IPS-18a (cell line): ENCODE data around the gene TVP23C.
"Not testable (repeated sequence)": the region's sequence is repeated elsewhere in the genome, so short reads cannot be mapped to it uniquely, and the experiment has no call there.

Experiments used
- H3K27ac ChIP-seq: one replicate; pipeline ENCODE4 v1.5.1; 2013; ENCODE audit warnings: low read length
- H3K27me3 ChIP-seq: one replicate; pipeline ENCODE4 v1.6.1; 2013; ENCODE audit warnings: mild to moderate bottlenecking, low read length; ENCODE audit not compliant: control insufficient read depth, insufficient read depth
- H3K36me3 ChIP-seq: one replicate; pipeline ENCODE4 v1.6.1; 2013; ENCODE audit warnings: low read depth, low read length; ENCODE audit not compliant: control insufficient read depth
- H3K4me1 ChIP-seq: one replicate; pipeline ENCODE4 v1.6.1; 2013; ENCODE audit warnings: low read depth, low read length; ENCODE audit not compliant: control insufficient read depth
- H3K4me3 ChIP-seq: one replicate; pipeline ENCODE4 v1.5.1; 2013; ENCODE audit warnings: low read length
- H3K9ac ChIP-seq: one replicate; pipeline ENCODE4 v1.6.1; 2013; ENCODE audit warnings: mild to moderate bottlenecking, low read length, moderate library complexity
- H3K9me3 ChIP-seq: one replicate; pipeline ENCODE4 v1.6.1; 2013; ENCODE audit warnings: low read depth, low read length; ENCODE audit not compliant: control insufficient read depth

The TVP23C gene

GRCh38 chr17:15507001-15507400, 56.3 kb downstream of the TVP23C start:
- Histone ChIP-seq H3K27ac (no peak overlapping the region), H3K9me3 (no peaks in the 10 kb centered on the region), H3K9ac (no peak overlapping the region), H3K36me3 (no peaks in the 10 kb centered on the region), H3K27me3 (no peaks in the 10 kb centered on the region), H3K4me3 (no peak overlapping the region), H3K4me1 (peaks cover 6% of the 10 kb centered on the region)

GRCh38 chr17:15505708-15506107, 57.6 kb downstream of the TVP23C start:
- not testable (repeated sequence) for H3K27me3 ChIP-seq, H3K27ac ChIP-seq, H3K4me1 ChIP-seq, H3K9ac ChIP-seq, H3K9me3 ChIP-seq, H3K36me3 ChIP-seq, H3K4me3 ChIP-seq

GRCh38 chr17:15503731-15504130, 59.6 kb downstream of the TVP23C start:
- Histone ChIP-seq H3K9ac (no peak overlapping the region), H3K4me3 (no peak overlapping the region)

GRCh38 chr17:15502369-15503112, 60.7 kb downstream of the TVP23C start:
- H3K27ac ChIP-seq, result no peak overlapping the region
- H3K4me1 ChIP-seq, result peaks cover 6% of the 10 kb centered on the region
- peak overlapping the region; percentile 35 for H3K4me3 ChIP-seq
- no peaks in the 10 kb centered on the region for H3K36me3 ChIP-seq
- H3K9ac ChIP-seq, result peak overlapping the region; percentile 42
- no peaks in the 10 kb centered on the region for H3K9me3 ChIP-seq
- no peaks in the 10 kb centered on the region for H3K27me3 ChIP-seq

More at GRCh38 chr17:15503731-15504130, 59.6 kb downstream of the TVP23C start:
- Histone ChIP-seq H3K9me3 (no peaks in the 10 kb centered on the region), H3K4me1 (peaks cover 6% of the 10 kb centered on the region), H3K36me3 (no peaks in the 10 kb centered on the region), H3K27me3 (no peaks in the 10 kb centered on the region), H3K27ac (no peak overlapping the region)

DNA sequence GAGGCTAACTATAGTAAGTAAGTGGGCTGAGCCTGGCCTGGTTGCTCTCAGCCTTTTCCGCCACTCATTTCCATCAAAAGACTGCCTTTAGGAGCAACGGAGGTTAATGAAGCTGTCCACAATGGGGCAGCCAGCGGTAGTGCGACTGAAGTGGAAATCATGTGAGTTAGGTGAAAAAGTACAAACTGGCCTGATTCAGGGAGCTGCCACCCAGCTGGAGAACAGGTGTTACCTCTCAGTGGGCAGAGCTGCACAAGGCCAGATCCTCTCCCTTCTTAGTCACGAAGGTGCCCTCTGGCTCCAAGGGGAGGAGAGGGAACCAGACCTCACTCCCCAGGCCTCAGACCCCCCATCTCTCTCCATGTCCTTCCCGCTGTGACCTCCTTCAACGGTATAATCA, 61.5 kb downstream of the TVP23C start:
- Histone ChIP-seq H3K9ac (no peak overlapping the region), H3K9me3 (no peaks in the 10 kb centered on the region), H3K4me3 (no peak overlapping the region), H3K36me3 (no peaks in the 10 kb centered on the region), H3K27me3 (no peaks in the 10 kb centered on the region), H3K4me1 (peaks cover 6% of the 10 kb centered on the region), H3K27ac (no peak overlapping the region)

- H3K4me1 ChIP-seq, result peaks cover 6% of the 10 kb centered on the region
- no peaks in the 10 kb centered on the region for H3K9me3 ChIP-seq
- no peak overlapping the region for H3K9ac ChIP-seq
- H3K4me3 ChIP-seq, result no peak overlapping the region
- H3K36me3 ChIP-seq, result no peaks in the 10 kb centered on the region
- H3K27ac ChIP-seq, result no peak overlapping the region
- H3K27me3 ChIP-seq, result no peaks in the 10 kb centered on the region
Measured at GRCh38 chr17:15501282-15501681, 62.0 kb downstream of the TVP23C start.

DNA sequence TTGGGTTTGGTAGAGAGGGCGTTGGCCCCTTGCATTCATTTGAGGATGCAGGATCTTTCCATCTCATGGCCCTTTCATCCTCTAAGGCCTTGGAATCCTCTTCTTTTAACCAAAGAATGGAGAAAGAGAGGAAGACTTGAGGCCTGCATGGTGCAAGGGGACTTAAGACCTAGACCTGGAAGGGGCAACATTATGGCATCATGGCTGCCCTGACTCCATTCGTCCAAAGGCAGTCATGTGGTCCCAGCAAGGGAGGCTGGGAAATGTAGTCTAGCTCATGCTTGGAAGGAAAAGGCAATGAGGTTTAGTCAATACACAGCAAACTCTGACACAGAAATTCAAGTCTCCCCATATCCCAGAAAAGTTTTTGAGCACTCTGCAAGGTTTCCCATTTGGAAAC, 65.2 kb downstream of the TVP23C start:
- H3K27me3 ChIP-seq, result no peaks in the 10 kb centered on the region
- no peak overlapping the region for H3K4me3 ChIP-seq

GRCh38 chr17:15496735-15497670, 66.3 kb downstream of the TVP23C start:
- H3K4me3 ChIP-seq, result no peak overlapping the region
- H3K9me3 ChIP-seq, result no peaks in the 10 kb centered on the region
- H3K36me3 ChIP-seq, result no peaks in the 10 kb centered on the region
- no peaks in the 10 kb centered on the region for H3K4me1 ChIP-seq
- H3K27me3 ChIP-seq, result no peaks in the 10 kb centered on the region
- H3K9ac ChIP-seq, result no peak overlapping the region
- H3K27ac ChIP-seq, result no peak overlapping the region

More for the DNA sequence above, 65.2 kb downstream of the TVP23C start:
- Histone ChIP-seq H3K4me1 (peaks cover 6% of the 10 kb centered on the region), H3K36me3 (no peaks in the 10 kb centered on the region), H3K27ac (no peak overlapping the region), H3K9me3 (no peaks in the 10 kb centered on the region), H3K9ac (no peak overlapping the region)

DNA sequence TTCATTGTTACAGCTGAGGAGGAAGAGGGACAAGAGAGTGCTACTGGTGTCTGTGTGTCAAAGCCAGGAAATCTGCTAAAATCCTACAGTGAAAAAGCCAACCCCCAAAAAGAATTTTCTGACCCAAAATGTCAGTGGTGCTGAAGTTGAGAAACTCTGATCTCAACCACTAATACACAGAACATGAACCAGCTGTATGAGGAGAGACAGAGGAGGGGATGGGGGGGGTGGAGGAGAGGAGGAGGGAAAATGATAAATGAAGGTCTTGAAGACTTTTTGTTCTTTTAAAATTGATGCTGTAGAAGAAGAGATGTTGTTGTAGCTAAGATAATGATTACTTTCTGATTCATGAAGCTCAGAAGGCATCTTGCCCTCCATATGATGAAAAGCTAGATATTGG, 68.5 kb downstream of the TVP23C start:
- H3K4me3 ChIP-seq, result no peak overlapping the region
- H3K36me3 ChIP-seq, result no peaks in the 10 kb centered on the region
- H3K27ac ChIP-seq, result no peak overlapping the region
- no peak overlapping the region for H3K9ac ChIP-seq
- H3K4me1 ChIP-seq, result peaks cover 14% of the 10 kb centered on the region
- H3K9me3 ChIP-seq, result no peaks in the 10 kb centered on the region
- no peaks in the 10 kb centered on the region for H3K27me3 ChIP-seq

- Histone ChIP-seq H3K9me3 (no peaks in the 10 kb centered on the region), H3K36me3 (no peaks in the 10 kb centered on the region), H3K9ac (no peak overlapping the region), H3K4me3 (no peak overlapping the region), H3K27me3 (no peaks in the 10 kb centered on the region), H3K27ac (no peak overlapping the region), H3K4me1 (peaks cover 14% of the 10 kb centered on the region)
Measured at GRCh38 chr17:15493693-15494035, 69.6 kb downstream of the TVP23C start.

GRCh38 chr17:15492791-15493692, 70.2 kb downstream of the TVP23C start:
- H3K27me3 ChIP-seq, result no peaks in the 10 kb centered on the region
- no peak overlapping the region for H3K9ac ChIP-seq
- H3K4me3 ChIP-seq, result no peak overlapping the region
- H3K27ac ChIP-seq, result no peak overlapping the region
- peaks cover 14% of the 10 kb centered on the region for H3K4me1 ChIP-seq
- no peaks in the 10 kb centered on the region for H3K9me3 ChIP-seq
- no peaks in the 10 kb centered on the region for H3K36me3 ChIP-seq
